Limb (tissue), 2 donors: ENCODE data around the gene USP7.
A peak's percentile ranks its signal among the peaks of the same experiment; 100 is the strongest.

Experiments used
- DNase-seq, 2 donors: peaks; one replicate each; pipeline ENCODE4 v3.0.0-alpha.2; 2016; ENCODE audit errors: extremely low spot score in 2 of 2

The USP7 gene

GRCh38 chr16:8952281-8952751 lies 11.4 kb downstream of the USP7 start:
- DNase-seq: no peak

DNA sequence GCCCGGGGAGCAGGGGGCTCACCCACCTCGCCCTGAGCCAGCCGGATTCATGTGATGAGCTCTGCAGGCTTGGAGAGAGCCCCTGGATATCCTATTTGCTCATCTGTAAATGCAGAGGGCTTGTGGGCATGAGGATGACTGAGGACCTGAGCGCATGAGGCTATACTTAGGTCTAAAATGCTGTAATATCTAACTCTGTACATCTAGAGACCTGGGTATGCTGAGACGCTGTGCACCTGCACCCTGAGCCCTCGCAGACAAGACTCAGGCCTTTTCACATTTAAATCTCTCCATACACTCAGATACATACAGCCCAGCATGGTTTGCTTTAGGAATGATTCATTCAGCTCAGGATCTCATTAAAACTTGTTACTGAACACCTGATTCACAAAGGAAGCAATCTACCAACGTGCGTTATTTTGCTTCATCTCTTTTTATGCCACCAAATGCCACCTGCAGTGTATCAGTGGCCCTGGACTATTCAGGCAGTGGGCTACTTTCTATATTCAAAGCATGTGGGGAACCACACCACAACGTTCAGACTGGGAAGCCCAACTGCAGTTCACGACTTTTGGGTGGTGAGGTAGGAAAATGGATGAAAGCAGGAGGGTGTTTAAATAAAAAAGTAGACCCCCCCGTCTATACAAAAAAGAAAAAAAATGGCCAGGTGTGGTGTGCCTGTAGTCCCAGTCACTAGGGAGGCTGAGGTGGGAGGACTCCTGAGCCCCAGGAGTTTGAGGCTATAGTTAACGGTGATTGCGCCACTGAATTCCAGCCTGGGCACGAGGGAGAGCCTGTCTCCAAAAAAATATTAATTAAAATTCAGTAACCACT lies 12.0 kb downstream of the USP7 start:
- no peak for DNase-seq

DNA sequence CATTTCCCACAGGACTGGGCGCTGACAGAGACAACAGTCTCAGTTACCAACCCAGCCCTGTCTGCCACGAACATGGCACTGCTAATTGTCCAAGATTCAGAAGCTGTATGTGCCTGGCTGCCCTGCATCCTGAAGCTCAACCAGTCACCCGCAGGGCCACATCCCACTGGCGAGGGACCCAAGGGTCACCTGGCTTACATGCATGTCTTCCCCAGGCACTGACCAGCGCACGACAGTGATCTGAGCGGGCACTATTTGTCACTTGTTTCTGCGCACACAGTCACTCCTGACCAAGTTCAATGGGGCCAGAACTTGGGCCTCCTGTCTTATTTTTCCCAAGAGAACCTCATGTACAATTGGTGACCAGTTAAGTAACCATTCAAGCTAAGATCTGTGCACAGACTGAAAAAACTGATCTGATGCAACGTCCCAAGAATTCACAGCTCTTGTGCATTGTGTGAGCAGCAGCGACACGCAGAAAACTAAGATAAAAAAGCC lies 13.1 kb downstream of the USP7 start:
- DNase-seq: no peak

DNA sequence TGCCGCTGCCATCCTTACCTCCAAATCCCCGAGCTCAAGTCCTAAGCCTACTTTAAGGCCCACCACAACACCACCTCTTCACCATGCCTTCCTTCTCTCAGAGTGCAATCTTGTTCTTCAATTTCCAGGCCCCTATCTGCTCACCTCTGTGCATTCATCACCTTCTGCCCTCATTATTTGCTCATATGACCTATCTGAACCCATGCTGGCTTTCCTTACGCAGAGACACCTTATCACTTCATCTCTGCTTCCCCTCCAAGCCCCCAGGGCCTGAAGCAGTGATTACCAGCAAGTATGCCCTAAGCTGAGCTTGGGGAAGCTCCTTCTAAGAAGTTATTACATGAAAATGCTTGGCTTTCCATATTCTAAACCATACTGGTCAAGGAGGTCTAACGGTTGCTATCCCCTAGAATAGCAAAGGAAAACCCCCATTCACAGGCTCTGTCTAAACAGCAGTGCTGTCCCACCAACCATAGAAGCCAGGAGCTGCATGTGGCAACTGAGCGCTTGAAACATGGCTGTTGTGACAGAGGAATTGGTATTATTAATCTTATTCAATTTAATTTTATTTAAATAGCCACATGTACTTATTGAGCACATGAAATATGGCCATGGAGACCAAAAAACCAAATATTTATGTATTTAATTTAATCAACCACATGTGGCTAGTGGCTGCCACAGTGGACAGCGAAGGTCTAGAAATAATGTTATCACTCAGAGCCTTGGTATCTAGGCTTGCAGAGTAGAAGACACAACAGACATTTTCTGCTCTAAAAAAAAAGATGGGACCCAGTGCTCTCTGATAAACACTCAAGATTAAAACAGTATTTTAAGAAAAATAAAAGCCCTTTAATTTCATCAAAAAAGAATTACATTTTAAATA lies 13.9 kb downstream of the USP7 start:
- no peak for DNase-seq

GRCh38 chr16:8948831-8949230 lies 14.9 kb downstream of the USP7 start:
- no peak for DNase-seq

GRCh38 chr16:8948069-8948593 lies 15.6 kb downstream of the USP7 start:
- DNase-seq: no peak

- no peak for DNase-seq
These were observed 17.2 kb downstream of the USP7 start for GRCh38 chr16:8946544-8946943.

DNA sequence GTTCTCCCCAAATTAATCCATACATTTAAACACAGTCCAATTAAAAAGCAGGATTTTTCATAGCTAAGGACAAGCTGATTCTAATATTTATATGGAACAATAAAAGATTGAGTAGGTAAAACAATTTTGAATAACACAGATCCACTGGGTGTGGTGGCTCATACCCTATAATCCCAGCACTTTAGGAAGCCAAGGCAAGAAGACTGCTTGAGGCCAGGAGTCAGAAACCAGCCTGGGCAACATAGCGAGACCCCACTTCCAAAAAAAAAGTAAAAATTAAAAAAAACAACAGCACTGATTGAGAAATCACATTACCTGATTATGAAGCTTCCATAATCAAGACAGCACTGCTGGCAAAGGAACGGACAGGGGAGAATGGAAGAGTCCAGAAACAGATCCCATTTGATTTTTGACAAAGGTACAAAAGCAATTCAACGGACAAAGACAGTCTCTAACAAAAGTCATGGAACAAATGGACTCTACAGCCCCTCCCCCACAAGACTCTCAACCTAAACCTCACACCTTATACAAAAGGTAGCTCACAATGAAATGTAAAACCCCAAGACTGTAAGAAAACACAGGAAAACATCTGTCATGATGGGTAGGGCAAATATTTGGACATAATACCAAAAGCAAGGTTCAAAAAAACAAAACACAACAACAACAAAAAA lies 17.9 kb downstream of the USP7 start:
- no peak for DNase-seq

GRCh38 chr16:8943966-8944759 lies 19.5 kb downstream of the USP7 start:
- DNase-seq: no peak

DNA sequence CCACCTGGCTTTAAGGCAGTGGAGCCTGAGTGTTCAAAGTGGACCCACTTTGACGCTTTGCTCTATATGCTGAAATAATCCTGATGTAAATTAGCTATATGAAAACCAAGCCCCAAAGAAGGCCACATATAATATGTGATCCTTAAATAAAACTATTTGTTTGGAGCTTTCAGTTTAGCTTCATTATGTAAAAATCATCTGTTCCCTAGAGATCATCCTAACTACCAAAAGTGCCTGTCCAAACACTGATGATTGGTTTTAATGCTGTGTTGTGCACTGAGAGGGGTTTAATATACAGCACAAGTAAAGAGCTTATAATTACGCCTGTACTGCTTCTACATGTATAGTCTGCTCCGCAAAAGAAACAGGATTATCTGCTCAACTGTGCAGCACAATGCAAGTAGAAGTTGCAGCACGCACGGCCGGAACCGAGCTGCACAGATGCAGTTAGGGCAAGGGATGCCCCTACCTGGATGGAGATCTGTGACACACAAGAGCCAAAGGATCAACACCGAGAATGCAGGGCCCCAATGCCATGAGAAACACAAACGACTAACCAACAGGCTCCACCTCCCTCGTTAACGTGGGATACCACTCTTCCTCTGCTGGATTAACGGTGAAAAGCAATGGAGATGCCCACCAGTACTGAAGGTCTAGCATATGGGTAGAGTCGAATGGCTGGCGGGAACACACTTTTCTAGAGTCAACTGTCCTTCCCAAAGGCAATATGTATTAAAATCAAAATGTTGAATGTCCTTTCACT lies 20.5 kb downstream of the USP7 start:
- DNase-seq: no peak

DNA sequence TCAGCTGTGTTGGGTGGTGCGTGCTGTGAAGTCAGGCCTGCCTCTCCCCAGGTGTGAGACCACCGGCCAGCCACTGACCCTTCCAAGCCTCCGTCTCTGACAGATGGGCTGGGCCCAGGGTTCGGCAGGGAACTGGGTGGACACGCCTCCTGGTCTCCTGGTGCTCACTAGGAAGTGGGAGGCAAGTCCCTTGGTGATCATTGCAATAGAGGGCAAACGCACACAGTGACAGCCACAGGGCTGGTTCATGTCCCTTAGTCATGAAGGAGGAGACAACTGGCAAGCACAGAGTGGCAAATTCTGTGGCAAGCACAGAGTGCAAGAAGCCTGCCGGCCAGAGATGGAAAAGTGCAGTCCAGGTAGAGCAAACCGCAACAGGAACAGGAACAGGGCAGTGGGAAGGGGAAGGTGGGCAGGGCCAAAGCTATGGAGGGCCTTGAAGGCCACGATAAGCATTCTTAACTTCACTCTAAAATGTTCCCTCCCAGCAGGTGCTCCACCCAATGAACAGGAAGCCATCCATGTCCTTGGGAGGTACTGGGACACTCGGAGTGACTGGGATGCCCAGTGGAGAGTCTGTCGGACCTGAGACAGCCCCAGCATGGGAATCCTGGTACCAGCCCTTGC lies 21.9 kb downstream of the USP7 start:
- DNase-seq: no peak

GRCh38 chr16:8937803-8938202 lies 25.9 kb downstream of the USP7 start:
- DNase-seq: no peak

DNA sequence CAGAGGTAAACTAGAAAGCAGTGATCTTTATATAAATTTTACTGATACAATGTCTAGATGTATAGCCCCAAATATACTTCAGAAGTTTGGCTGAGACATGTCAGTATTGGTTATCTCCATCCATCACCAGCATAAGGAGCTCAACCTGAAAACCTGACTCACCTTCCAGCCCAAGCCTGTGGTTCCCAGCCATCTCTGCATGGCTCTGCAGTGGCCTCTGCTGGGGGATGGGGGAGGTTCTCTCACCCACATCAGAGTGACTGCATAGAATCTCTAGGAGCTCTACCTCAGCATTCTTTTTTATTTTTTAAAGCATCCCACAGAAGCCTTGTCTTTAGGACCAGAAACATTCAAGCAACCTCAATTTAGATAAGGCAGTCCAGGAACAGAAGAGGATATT lies 27.3 kb downstream of the USP7 start:
- DNase-seq: no peak

DNA sequence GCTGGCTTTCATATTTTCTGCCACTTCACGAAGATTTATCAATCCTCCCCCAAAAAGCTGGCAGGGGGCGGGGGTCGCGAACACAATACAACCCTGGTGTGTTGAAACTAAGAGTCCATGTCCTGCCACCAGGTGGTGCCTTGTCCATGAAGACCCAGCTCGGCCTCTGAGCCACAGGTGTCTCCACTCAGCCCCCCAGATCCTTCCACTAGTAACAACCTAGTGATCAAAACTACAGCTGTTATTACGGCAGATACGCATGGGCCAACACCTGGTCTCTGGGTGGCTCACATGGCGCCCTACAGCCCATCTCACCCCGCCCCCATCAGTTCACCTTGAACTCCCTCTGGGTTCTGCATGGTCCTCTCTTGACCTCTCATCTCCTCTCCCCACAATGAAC lies 27.7 kb downstream of the USP7 start:
- no peak for DNase-seq

DNA sequence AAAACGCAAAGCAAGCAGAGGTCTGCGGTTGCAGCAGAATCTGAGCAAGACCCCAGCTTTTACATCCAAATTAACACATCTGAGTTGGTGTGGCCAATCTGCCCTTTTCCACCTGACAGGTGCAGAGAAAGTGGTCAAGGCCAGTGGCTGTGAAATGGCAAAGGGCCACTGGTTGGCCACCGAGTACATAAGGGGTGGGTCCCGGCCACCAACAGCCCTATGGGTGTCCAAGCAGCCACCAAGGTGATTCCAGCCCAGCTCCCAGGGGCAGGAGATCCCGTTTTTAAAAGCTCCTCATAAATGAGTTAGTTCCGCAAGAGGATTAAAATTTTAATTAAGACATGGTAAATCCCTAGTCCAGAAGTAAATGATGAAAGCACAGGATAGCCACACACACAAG lies 29.1 kb downstream of the USP7 start:
- DNase-seq: no peak

DNA sequence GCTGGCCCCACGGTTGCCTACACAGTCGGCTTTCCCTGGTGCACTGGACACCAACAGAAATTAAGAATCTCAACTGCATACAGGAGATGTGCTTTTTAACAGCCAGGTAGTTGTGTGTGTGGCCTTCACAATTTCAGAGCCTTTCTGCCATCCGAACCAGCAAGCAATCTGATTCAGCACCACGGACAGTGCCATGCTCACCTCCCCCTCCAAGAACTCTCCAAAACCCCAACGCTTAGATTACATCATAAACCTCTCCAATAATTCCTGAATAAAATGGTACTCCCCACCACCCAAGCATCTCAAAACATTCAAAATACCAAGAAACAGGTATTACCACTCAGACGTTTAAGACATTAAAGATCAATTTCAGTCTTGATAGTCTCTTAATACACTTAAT lies 31.8 kb downstream of the USP7 start:
- DNase-seq: peak; percentile 52 to 68

DNA sequence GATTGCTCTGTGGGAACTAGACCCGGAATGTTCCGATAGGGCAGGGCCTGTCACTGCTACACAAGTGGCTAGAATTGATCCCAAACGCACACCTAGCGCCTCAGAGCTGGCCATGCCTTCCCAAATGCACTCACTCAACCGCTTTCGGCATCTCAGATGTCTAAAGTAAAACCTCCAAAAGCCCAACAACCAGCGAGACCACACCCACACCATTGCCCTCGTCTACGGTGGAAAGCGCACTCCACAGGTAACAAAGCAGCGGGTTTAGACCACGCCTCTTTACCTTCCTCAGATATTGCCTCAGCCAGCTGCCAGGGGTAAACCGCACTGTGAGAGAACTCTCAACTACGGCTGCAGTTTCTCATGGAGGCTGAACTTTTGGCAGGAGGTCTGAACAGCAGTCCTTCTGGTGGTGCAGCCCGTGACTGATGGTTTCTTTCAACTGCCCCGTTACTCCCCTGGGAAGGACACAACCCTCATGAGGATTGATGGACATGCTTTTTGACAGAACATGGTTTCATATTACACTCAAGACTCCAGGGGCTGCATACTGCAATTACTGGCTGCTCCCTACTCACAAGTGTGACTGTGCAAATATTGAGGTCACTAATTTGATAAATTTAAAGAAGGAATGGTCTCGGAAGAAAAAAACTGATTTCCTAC lies 34.5 kb downstream of the USP7 start:
- no peak for DNase-seq

DNA sequence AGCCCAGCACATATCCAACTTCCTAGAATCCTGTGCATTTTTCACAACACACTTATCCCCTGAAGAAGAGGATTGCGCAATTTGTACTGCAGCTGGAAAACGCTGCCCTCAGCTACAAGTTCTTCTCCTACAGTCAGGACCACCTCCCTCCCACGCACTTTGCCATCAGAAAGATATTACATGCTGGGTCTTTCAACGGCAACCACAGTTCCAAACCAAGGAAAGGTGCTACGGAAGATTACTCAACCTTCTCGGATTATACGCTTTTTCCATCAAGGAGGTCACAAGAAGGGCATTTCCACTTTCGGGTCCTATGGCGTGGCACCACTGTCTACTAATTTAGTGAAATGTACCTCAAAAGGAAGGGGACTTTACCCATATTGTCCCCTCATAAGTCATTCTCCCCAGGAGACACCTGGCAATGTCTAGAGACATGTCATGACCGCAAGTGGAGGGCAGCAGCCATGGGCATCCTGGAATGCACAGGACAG lies 35.2 kb downstream of the USP7 start:
- no peak for DNase-seq

- no peak for DNase-seq
These were observed 36.9 kb downstream of the USP7 start for GRCh38 chr16:8926827-8927226.
